GM19455 (cell line): ENCODE measurements around the gene SPEG.

Experiments
- ATAC-seq: cut with Tn5 transposase; IDR thresholded peaks from one replicate; pipeline ENCODE4 v1.9.1; 2021; ENCODE audit not compliant: unreplicated experiment

SPEG gene

DNA sequence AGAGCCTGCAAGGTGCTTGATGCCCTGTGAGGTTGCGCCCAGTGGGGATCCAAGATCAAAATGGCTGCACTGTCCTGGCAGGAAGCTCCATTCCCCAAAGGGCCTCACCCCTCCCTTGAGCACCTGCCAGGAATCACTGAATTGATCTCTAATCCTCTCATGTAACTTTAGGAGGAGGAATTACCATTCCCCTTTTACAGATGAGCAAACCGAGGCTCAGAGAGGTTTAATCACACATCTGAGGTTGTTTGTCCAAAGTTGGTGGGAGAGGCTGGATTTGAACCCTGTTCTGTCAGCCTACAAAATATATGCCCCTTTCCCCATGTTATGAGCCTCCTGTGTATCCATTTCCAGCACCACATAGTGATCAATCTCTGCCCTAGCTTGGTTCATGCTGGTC lies 90.2 kb downstream of the SPEG start:
- no peak for ATAC-seq

GRCh38 chr2:219525533-219526232 lies 91.0 kb downstream of the SPEG start:
- ATAC-seq = no peak

GRCh38 chr2:219526320-219527075 lies 91.9 kb downstream of the SPEG start:
- no peak for ATAC-seq

DNA sequence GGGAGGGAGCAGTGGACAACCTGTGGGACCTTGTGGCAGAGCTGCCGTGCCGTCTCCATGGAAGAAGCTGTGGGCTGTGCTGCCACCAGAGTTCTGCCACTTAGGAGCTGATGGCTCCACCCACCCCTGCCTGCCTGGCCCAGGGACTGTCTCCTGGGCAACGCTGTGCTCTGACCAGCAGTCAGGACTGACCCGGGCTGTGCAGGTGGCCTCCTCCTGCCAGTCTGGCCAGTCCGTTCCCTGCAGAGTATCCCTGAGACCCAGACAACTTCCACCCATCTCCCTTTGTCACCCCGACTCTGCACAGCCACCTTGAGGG lies 92.4 kb downstream of the SPEG start:
- no peak for ATAC-seq

- no peak for ATAC-seq
Observed at GRCh38 chr2:219527472-219527871, 92.8 kb downstream of the SPEG start.

DNA sequence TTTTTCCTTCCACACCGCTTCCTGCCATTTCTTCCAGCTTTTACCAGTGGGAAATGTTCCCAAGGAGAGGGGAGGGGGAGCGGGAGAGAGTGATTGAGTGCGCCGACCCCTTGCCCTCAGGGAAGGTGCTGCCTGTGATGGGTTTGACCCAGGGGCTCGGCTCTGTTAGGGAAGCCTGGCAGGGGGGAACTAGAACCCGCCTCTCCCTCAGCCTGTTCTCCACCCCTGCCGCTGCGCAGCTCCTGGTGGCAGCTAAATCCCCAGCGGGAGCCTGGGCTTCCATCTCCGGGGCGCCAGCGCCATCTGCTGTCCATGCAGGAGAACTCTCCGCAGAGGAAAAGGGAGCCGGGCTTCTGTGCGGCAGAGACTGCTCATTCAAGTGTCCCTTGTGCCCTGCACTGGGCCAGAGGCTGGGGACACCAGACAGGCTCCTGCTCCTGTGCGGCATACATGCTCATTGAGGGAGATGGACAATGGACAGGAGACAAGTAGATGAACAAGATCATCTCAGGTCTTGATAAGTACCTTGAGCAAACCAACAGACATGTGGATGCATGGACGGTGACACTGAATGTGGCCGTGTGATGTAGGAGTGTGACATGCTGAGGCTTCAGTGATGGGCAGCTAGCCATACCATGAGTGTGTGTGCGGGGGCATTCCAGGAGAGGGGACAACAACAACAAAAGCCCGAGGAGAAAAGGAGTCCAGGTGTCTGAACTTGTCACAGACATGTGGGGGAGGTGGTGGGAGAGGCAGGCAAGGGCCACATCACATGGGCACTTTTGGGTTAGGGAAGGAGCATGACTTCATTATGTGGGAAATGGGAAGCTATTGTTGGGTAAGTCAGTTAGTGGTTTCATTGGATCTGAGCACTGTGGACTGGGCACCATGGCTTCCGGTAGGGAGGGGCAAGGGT lies 95.7 kb downstream of the SPEG start:
- ATAC-seq = peak; percentile 87

DNA sequence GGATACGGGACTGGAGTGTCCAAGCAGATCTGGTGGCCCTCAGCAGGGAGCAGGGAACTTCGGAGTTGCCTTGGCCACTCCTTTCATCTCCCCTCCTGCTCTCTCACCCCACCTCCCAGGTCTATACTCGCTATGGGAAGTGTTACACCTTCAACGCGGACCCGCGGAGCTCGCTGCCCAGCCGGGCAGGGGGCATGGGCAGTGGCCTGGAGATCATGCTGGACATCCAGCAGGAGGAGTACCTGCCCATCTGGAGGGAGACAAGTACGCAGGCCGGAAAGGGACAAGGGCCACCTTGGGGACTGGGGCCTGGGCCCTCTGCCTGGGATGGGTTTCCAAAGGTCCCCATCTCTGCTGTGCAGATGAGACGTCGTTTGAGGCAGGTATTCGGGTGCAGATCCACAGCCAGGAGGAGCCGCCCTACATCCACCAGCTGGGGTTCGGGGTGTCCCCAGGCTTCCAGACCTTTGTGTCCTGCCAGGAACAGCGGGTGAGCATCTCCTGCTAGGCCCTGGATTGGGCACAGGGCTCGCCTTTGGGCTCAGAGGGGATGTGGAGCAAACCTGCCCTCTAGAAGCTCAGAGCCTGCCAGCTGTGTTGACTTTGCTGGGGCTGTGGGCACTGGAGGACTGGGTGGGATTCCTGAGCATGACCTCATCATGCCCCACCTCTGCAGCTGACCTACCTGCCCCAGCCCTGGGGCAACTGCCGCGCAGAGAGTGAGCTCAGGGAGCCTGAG lies 97.2 kb downstream of the SPEG start:
- no peak for ATAC-seq

DNA sequence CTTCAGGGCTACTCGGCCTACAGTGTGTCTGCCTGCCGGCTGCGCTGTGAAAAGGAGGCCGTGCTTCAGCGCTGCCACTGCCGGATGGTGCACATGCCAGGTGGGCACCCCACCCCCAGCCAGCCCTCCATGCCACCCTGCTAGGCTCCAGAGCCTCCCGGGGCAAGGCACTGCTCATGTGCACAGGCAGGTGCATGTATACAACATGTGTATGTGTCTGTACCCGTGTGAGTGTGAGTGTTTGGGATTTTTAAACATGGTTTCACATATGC lies 97.7 kb downstream of the SPEG start:
- no peak for ATAC-seq

DNA sequence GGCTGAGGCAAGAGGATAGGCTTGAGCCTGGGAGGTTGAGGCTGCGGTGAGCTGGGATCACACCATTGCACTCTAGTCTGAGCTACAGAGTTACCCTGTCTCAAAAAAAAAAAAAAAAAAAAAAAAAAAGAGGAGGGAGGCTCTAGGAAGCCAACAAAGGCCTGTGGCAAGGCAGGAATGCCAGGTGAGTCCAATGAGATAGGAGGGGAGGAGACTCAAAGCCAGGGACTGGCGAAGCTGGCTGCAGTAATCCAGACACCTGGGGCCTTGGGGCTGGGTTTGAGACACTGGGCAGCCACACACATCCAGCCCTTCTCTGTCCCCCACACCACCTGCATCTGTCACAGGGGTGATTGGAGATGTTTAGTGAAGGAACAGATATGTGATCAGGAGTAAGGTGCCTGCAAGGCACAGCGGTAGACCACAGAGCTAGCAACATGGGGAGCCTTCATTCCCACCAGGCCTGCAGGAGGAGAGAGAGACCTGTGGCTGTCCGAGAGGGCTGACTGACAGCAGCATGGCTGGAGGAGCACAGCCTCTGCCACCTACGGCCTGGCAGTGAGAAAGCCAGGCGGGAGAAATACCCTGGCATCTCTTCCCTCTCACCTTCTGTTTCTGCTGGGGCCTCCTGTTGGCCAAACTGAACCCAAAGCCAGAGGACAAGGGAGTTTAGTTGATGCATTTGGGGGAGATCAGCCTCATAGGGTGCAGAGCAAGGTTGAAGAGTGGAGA lies 99.5 kb downstream of the SPEG start:
- no peak for ATAC-seq

GRCh38 chr2:219536425-219536824 lies 101.8 kb downstream of the SPEG start:
- ATAC-seq = no peak

GRCh38 chr2:219536967-219537366 lies 102.3 kb downstream of the SPEG start:
- ATAC-seq = no peak

GRCh38 chr2:219537657-219538488 lies 103.2 kb downstream of the SPEG start:
- no peak for ATAC-seq

GRCh38 chr2:219538504-219538951 lies 103.9 kb downstream of the SPEG start:
- ATAC-seq = no peak

GRCh38 chr2:219538956-219539788 lies 104.5 kb downstream of the SPEG start:
- no peak for ATAC-seq

DNA sequence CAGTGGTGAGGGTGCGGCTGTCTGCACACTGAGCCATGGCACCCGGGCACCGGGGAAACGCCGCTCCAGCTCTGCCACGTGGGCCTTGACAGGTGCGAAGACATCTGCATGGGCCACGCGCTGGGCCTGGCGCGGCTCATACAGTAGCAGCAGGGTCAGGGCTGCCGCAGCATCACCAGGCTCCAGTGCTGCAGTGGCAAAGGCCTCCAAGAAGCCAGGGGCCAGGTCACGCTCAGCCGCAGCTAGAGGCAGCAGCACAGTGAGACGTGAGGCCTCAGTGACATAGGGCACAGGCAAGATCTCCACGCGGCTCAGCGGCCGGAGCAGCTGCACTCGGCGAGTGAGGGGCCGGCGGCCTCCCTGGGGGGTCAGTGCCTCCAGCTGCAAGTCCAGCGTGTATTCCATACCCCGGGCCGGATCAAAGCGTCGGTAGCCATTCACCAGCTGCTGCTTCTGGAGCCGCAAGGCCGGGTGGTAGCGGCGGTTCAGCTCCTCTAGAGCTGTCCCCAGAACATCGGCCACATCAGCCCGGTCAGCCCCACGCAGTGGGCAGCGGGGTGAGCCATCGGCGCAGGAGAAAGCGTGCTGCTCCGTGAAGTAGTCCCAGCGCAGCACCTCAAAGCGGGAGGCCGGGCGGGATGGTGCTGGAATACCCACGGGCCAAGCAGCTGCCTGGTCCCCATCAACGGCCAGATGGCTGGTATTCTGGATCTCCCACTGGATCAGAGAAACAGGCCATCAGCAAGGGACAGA lies 105.5 kb downstream of the SPEG start:
- no peak for ATAC-seq

GRCh38 chr2:219540784-219541504 lies 106.3 kb downstream of the SPEG start:
- no peak for ATAC-seq

DNA sequence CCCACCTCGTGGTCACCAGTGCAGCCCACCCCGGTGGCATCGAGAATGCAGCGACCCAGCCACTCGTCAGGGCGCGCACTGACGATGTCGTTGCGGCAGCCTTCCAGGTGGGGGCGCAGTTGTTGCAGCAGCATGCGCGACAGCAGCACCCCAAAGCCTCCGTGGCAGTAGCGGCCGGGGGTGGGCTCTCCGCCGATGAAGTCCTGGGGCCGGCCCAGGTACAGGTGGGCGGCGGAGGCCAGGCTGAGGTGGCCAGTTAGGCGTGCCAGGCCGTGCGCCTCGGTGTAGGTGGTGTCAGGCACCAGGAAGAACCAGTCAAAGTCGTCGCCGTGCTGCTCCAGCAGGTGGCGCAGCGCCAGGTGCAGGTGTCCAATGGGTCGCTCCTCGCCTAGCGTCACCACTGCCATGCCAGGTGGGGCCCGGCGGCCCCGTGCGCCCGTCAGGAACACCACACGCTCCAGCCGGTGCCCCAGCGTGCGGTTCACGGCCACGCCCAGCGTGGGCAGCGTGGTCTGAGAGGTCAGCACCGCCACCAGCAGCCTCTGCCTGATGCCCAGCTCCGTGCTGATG lies 107.1 kb downstream of the SPEG start:
- ATAC-seq = peak; percentile 55
